Activated CD4-positive, CD25-positive, alpha-beta regulatory T cell treated with anti-CD3 and anti-CD28 coated beads, Interleukin-2, amount 50 U/mL, for 16 hours (primary cell): ENCODE measurements around the gene MRTFB.

ENCODE experiments used
- DNase-seq: peaks from one replicate; pipeline ENCODE4 v3.0.0-alpha.2; 2020; ENCODE audit warnings: low read depth, low spot score

Gene MRTFB

GRCh38 chr16:14062261-14062660 lies 8.9 kb upstream of the MRTFB start:
- DNase-seq, result no peak

- no peak for DNase-seq
Observed at GRCh38 chr16:14063618-14064581, 7.2 kb upstream of the MRTFB start.

DNA sequence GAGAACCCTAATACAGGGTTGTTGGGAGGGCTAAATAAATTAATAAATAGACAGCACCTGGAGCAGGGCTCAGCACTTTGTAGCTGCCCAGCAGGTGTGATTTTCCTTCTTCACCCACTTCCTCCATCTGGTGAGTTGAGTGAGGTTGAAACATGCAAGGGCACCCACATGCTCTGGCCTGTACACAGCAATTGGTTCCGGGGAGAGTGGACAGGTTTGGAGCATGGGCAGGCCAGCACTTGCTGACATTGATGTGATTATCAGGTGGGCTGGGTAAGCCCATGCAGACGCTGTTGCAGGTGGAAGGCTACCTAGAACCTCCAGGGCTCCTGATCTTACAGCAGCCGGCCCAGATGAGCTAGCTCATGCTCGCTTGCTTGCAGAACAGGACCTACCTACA lies 1.3 kb upstream of the MRTFB start:
- no peak for DNase-seq

DNA sequence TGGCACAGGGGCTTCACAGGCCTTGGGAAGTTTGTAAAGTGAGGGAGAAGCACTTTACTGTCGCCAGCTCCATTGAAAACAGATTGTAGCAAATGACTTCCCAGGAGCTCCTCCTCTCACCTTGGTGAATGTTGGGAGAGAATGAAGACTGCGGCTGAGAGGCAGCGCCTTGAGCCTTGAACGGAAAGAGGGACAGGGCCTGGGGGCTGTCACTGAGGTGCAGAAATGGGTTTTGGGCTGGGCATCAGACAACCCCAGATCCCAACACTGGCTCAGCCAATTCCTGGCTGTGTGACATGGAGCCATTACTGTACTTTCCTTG lies 603 bp upstream of the MRTFB start:
- DNase-seq, result no peak

DNA sequence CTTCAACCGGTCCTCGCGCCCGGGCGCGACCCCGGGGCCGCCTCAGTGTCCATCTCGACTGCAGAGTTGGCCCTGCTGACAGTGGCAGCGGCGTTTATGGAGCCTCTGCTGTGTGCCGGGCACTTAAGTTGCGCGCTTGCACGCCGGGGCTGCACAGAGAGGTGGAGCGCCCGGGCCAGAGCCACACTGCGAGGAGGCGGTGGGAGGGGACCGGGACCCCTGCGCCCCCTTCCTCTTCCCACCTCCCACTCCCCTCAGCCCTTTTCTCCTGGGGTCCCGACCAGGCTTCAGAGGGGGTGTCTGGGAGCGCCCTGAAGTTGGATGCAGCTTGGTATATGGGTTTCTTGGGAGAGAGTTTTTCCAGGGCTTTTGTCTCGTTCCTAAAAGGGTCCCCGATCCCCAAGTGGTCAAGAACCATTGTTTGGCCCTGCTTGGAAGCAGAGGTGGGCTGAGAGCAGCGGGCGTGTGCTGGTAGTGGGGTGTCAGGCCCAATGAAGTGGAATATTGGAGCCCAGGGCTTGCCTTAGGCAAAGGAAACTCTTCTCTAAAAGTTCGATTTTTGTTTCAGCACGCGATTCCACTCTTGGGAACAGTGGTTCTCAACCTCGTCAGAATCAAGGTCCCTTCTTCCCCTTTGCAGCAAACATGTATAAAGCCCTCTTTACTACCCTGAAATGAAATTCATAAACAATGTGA lies 605 bp downstream of the MRTFB start:
- no peak for DNase-seq

- no peak for DNase-seq
Observed at GRCh38 chr16:14072360-14072759, 1.2 kb downstream of the MRTFB start.

GRCh38 chr16:14074544-14074943 lies 3.4 kb downstream of the MRTFB start:
- DNase-seq, result no peak

GRCh38 chr16:14077918-14078317 lies 6.8 kb downstream of the MRTFB start:
- DNase-seq, result no peak

DNA sequence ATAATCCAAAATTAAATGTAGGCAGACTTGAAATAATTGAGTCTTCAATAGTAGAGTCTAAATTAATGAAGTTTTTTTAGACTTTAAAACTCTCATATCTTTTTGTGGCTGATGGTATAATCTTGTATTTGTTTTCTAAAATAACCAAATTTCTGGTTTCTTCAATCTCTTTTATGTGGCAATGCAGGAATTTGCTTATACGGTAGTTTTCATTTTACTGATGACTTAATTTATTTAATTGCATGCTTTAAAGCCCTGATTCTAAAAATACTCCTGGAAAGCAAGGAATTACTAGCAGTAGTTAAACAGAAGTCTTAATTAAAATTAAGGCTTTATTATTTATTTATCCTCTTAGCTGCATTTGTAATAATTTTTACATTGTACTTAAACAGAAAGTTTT lies 15.4 kb downstream of the MRTFB start:
- no peak for DNase-seq

DNA sequence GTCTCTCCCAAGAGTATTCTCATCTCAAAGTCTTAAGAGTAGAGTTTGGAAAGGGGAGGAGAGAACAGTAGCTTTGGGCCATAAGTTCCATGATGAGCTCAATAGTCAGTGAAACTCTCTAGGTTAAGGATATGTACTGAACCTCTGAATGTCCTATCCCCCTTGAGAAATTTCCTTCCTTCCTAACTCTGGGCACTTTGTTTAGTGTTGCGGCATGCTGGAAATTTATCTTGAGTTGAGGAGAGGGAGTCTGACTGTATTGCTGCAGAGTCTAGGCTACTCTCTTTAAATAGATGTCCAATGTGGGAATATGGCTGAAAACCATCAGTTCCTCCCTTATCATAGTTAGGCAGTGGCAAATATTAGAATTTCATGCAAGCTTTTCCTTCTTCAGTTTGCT lies 16.1 kb downstream of the MRTFB start:
- DNase-seq, result no peak

DNA sequence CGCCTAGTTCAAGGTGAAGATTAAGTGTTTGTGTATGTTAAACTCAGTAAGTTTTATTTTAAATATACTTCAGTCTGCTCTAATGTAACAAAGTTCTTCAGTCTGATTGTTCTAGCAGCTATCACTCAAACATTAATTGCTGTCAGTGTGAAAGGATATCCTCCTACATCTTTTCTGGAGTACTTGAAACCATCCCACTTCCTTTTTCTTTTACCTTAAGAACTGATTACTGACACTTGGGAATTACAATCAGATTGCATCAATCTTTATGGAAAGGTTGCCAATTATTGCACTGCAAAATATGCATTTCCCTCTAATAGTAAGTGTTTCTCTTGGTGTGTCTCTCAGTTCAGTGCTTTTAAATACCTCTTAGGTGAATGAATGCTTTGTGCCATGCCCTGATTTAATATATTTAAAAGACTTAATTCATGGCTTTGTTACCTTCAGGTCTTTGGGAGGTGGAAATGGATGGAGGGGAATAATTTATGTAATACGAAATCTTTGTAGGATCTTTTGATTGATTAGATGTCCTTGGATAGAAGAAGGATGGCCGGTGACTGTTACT lies 16.6 kb downstream of the MRTFB start:
- DNase-seq, result no peak

DNA sequence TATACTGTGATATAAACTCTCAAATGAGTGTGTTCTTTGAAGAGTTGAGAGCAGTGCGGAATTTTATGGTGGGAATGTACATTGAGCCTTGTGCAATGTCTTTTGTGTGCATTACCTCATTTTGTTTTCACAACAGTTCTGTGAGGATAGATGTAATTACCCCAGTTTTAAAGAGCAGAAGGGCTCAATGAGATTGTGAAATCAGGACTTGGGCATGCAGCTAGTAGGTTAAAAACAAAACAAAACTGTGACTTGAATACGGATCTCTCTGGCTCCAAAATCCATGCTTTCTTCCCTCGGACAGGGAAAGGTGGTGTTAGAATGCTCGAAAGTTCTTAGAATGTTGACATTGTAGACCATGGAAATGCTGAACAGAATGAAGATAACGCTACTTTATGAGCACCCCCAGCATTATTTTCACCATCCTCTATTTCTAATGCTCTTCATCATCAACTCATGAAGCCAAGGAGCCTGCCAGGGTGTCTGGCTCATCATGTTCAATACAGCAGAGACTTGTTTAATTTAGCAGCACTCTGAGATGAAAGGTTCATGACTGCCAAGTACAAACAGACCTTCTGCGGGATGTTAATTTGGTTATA lies 17.1 kb downstream of the MRTFB start:
- no peak for DNase-seq

GRCh38 chr16:14089283-14089823 lies 18.2 kb downstream of the MRTFB start:
- DNase-seq, result no peak

- DNase-seq, result no peak
Observed at GRCh38 chr16:14092561-14092960, 21.4 kb downstream of the MRTFB start.

DNA sequence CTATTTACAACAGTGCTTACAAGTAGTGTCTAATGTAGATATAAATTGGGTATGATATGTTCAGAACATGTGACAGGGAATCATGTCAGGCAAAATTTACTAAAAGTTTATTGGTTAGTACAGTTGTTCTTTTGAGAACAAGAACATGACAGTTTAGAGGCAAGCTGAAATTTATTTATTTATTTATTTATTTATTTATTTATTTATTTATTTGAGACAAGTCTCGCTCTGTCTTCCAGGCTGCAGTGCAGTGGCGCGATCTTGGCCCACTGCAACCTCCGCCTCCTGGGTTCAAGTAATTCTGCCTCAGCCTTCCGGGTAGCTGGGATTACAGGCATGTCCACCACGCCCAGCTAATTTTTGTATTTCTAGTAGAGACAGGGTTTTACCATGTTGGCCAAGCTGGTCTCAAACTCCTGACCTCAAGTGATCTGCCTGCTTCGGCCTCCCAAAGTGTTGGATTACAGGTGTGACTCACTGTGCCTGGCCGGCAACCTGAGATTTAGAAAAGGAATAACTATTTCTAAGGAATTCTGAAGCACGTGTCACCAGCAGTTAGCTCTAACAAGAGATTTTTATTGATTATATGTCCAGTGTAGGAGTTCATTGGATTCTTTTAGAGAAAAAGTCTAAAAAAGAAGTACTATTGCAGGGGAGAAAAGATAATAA lies 24.9 kb downstream of the MRTFB start:
- no peak for DNase-seq

GRCh38 chr16:14097182-14097959 lies 26.3 kb downstream of the MRTFB start:
- DNase-seq, result no peak

DNA sequence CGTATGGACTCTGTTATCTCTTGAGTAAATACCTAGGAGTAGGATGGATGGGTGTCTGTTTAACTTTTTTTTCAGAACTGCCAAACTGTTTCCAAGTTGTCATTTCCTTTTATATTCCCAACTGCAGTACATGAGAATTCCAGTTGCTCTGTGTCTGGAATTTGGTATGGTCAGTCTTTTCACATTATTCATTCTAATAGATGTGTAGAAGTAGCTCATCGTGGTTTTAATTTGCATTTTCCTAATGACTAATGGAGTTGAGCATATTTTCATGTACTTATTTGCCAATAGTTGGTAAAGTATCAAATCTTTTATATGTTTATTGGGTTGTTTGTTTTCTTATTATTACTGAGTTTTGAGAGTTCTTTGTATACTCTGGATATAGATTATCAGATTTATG lies 27.0 kb downstream of the MRTFB start:
- no peak for DNase-seq

GRCh38 chr16:14100825-14101224 lies 29.7 kb downstream of the MRTFB start:
- DNase-seq, result no peak

- no peak for DNase-seq
Observed at GRCh38 chr16:14101415-14101814, 30.3 kb downstream of the MRTFB start.

GRCh38 chr16:14102925-14103720 lies 32.0 kb downstream of the MRTFB start:
- DNase-seq, result no peak
